Fibroblast of the aortic adventitia (primary cell): ENCODE data around the gene SASH1. TPM values are rescaled to one million over a fixed set of nuclear protein-coding genes. Genes with fewer than 3 reads are reported as not detected.

Source experiments
- DNase-seq: peaks from one replicate; pipeline ENCODE4 v3.0.0-alpha.2; 2010; ENCODE audit warnings: low read depth
- H3K4me3 ChIP-seq: 2 replicates; pipeline ENCODE4 v1.5.1; 2011; ENCODE audit warnings: low read depth, mild to moderate bottlenecking, control low read depth, low read length, moderate library complexity
- CTCF ChIP-seq: IDR thresholded peaks from 2 replicates; pipeline ENCODE4 v1.5.1; 2011; ENCODE audit warnings: mild to moderate bottlenecking, low read length, control low read depth, inconsistent platforms; ENCODE audit not compliant: insufficient read depth
- total RNA-seq: library from RNA; depleted of rRNA; stranded (reverse); fragments of >200 nt; gene quantifications from 2 replicates; pipeline ENCODE4 v1.2.3, GENCODE V29; 2012; ENCODE audit warnings: low replicate concordance

SASH1 gene
- 59.5 and 60.2 TPM in 2 replicates for total RNA-seq

GRCh38 chr6:148342350-148343046, at the start of gene SASH1:
Gene SASH1, plus strand, starts transcription at chr6:148342838. Its CDS starts 230 bp downstream, at chr6:148343068.
- H3K4me3 ChIP-seq = peak within 1 kb of the TSS; percentile 85
- peak; percentile 84 for DNase-seq
- no peak for TF ChIP-seq CTCF

- H3K4me3 ChIP-seq = no peak overlapping the region
- no peak for DNase-seq
- TF ChIP-seq CTCF = no peak
Observed at GRCh38 chr6:148293181-148293995, 49.2 kb upstream of the SASH1 start.

GRCh38 chr6:148294059-148294458, 48.6 kb upstream of the SASH1 start:
- DNase-seq = no peak
- no peak overlapping the region for H3K4me3 ChIP-seq
- no peak for TF ChIP-seq CTCF

GRCh38 chr6:148295261-148295887, 47.3 kb upstream of the SASH1 start:
- no peak for TF ChIP-seq CTCF
- H3K4me3 ChIP-seq = no peak overlapping the region
- no peak for DNase-seq

GRCh38 chr6:148296771-148297170, 45.9 kb upstream of the SASH1 start:
- no peak for DNase-seq
- no peak overlapping the region for H3K4me3 ChIP-seq
- TF ChIP-seq CTCF = no peak

GRCh38 chr6:148298683-148299082, 44.0 kb upstream of the SASH1 start:
- DNase-seq = no peak
- no peak for TF ChIP-seq CTCF

More at GRCh38 chr6:148298683-148299082, 44.0 kb upstream of the SASH1 start:
- H3K4me3 ChIP-seq = no peak overlapping the region
